Measurements from ENCODE around the gene PPP2R3C.

GRCh38 chr14:35138585-35138984, 16.8 kb upstream of the PPP2R3C start:
- TF ChIP-seq EZH2phosphoT487 (IDR thresholded peaks at IDR 0.05; ENCODE audit: borderline replicate concordance): no peak
- no peak for TF ChIP-seq CTCF (conservative IDR thresholded peaks at IDR 0.05; ENCODE audit: low read length)

Data from Loucy (cell line).